ENCODE results near the gene MCM5.

GRCh38 chr22:35378621-35379020, 21.3 kb upstream of the MCM5 start:
- TF ChIP-seq CTCF (IDR thresholded peaks at IDR 0.05; ENCODE audit: low read depth, low read length, poor library complexity, severe bottlenecking), result no peak
- no peak for TF ChIP-seq EZH2phosphoT487 (IDR thresholded peaks at IDR 0.05; ENCODE audit: borderline replicate concordance, low read length)
